GM18873 (cell line): ENCODE results near the gene SEPTIN5.
"Not testable (repeated sequence)": the region's sequence is repeated elsewhere in the genome, so short reads cannot be mapped to it uniquely, and the experiment has no call there.

Source experiments
- ATAC-seq: cut with Tn5 transposase; IDR thresholded peaks from one replicate; pipeline ENCODE4 v1.9.1; 2021; ENCODE audit warnings: mild to moderate bottlenecking, moderate library complexity, moderate number of reproducible peaks; ENCODE audit not compliant: unreplicated experiment, low FRiP score

SEPTIN5 gene

DNA sequence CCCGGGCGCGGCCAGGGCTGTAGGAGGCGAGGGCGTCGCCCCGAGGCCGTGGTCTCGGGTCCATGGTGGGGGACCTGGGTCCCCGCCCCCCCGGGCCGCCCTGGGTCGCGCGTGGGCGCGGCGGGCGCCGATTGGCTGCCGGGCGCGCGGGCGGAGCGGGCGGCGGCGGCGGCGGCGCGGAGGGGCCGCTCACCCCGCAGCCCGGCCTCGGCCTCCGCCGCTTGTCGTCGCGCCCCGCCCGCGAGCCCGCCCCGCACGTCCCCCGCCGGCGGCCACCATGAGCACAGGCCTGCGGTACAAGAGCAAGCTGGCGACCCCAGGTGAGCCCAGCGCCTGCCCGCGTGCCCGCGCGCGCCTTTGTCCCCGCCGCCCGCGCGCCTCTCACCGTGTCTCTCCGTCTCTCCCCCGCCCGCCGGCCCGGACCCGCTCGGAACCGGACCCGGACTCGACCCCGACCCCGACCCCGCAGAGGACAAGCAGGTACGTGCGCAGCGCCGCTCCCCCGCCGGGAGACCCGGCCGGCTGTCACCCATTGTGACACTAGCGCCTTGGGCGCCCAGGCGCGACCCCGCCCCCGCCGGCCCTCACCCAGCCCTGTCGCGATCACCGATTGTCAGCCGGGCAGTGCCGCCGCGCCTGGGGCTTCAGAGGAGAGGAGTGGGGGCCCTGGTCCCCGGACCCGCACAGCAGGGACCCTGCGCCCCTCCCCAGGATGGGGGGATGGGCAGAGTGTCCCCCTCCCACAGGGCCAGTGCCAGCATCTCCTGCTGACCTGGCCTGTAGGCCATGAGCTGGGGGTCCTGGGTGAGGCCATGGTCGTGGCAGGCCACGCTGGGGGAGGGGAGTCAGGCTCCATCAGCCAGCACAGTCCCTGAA lies at the start of gene SEPTIN5:
SEPTIN5 (plus strand) TSS at position 192 of the 876 bp plus-strand sequence; CDS start at position 278, 86 bp downstream.
- ATAC-seq, result no peak

DNA sequence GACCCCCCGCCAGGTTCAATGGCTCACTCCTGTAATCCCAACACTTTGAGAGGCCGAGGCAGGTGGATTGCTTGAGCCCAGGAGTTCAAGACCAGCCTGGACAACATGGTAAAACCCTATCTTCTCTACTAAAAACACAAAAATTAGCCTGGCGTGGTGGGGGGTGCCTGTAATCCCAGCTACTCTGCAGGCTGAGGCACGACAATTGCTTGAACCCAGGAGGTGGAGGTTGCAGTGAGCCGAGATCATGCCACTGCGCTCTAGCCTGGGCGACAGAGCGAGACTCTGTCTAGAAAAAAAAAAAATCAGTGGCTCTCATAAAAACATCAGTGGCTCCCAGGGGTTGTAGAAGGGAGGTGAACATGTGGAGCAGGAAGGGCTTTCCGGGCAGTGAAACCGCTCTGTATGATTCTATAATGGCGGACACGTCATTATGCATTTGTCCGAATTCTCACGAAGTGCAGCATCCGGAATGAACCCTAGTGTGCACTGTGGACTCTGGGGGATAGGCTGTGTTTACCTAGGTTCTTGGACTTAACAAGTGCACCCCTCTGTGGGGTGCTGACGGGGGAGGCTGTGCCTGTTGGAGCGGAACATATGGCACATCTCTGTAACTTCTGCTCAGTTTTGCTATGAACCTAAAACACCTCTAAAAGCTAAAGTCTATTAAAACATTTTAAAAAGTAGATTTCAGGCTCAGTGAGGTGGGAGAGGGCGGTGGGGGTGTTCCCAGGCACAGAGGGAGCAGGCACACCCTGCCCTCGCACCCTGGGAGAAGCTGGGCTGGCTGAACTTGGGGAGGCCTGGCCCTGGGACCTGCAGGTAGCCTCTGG lies 49.1 kb upstream of the SEPTIN5 start:
- no peak for ATAC-seq

DNA sequence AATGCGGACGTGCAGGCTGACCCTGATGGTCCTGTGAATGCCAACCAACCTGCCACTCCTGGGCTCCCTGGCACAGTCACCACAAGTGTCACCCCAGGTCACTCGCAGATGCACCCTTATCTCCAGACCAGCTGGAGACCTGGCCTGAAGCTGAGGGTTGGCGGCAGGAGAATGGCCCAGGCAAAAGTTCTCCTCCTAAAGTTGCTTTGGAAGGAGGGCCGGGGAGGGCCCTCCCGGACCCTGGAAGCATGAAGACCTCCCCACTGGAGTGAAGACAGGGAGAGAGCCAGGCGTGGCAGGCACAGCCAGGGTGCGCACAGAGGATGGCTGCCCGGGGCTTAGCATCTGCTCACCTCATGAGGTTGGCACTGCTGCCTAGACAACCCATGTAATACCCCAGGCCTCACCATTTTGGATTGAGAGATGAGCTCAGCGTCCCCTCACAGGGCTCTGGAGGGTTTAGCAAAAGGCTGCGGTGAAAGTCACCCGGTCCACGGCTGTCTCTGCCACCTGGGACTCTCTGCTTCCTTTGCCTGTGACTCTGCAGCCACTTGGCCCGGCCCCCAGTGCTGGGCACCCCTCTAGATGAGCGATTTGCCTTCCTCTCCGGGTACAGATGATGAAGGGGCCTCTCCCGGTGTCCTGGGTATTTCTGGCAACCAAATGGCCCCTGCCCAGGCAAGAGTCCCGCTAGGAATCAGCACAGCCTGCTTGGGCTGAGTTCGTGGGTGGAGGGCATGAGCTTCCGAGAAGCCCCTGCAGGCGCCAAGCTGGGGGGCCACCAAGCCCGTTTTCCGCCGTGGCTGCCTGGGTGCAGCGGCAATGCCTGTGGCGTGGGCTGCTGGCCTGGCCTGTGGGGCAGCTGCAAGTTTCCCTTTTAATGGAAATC lies 48.3 kb upstream of the SEPTIN5 start:
- no peak for ATAC-seq

DNA sequence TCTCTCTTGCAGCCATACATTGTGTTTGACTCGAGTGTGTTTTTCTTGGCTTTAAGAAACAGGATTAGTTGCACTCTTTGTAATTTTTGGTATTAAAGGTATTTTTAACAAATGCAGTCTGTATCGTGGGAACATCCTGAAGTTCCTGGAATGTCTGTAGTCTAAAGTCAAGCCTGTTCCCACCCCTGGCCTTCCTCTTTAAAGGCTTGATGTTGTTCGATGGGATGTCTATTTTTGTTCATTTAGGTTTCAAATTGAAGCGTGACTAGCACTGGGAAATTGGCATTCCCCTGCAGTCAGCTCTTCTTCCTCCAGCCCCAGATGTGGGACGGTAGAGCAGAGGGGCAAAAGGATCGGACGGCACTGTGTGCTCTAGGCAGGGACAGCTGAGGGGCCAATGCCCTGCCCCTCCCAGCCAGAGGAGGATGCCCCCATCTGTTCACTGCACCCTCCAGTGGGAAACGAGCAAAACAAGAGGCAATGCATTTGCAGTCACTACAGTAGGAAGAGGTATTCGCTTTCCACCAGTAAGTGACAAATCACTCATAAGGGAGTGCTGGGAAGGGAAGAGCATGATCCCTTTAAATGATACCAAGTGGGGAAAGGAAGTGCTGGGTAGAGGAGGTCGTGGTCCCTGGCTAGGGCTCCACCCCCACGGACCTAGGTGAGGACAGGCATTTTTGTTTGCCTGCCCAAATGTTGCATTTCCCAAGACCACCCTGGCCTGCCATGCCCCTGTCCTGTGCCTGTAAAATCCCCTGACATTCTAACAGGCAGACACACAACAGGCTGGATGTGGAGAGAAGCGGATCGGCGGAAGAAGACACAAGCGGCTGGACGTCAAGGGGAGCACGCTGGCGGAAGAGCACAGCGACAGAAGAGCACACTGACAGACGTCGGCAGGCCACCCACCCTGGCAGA lies 47.4 kb upstream of the SEPTIN5 start:
- no peak for ATAC-seq

DNA sequence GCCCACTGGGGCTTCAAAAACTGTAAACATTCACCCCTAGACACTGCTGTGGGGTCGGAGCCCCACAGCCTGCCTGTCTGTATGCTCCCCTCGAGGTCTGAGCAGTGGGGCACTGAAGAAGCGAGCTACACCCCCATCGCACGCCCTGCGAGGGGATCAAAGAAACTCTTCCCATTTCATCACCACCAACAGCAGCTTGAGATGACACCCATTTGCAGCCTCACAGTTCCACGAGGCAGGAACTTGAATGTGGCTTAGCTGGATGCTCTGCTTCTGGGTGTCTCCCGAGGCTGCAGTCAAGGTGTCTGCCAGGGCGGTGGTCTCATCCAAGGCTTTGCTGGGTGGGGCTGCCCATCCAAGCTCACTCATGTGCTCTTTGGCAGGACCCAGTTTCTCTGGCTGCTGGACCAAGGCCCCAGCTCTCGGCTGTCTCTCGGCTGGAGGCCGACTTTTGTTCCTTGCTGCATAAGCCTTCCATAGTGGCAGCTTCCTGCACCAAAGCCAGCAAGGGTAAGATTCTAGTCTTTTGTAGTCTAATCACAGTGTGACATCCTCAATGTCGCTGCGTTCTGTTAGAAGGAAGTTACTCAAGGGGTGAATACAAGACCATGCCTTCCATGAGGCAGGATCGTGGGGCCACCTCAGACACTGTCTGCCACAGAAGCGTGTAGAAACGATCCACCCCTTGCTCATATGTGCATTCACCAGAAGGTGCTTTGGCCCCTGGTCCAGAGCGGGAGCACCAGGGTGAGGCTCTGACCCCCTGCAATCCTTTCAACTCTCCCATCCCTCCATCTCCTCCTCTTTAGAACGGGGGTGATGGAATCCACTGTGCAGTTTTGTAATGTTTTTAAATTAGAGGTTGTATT lies 46.2 kb upstream of the SEPTIN5 start:
- ATAC-seq, result no peak

DNA sequence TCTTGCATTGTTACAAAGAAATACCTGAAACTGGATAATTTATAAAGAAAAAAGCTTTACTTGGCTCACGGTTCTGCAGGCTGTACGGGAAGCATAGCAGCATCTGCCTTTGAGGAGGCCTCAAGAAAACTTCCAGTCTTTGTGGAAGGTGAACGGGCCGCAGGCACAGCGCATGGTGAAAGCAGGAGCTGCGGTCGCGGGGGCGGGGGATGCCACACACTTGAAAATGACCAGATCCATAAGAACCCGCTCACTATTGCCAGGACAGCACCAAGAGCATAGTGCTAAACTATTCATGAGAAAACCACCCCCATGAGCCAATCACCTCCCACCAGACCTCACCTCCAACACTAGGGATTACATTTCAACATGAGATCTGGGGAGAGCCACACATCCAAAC lies 45.6 kb upstream of the SEPTIN5 start:
- no peak for ATAC-seq

DNA sequence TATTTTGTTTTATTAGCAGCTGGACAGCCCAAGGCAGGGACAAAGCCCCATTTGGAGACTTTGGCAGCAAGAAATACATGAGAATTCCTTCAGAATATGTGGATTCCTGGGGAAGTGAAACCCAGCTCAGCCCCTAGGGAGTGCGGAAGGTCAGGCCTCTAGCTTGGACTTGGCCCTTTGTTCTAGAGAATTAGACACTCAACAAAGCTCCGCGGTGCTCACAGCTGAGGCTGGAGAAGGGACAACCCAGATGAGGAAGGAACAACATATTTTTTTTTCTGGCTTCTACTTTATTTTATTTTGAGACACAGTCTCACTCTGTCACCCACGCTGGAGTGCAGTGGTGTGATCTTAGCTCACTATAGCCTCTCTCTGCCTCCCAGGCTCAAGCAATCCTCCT lies 44.7 kb upstream of the SEPTIN5 start:
- no peak for ATAC-seq

DNA sequence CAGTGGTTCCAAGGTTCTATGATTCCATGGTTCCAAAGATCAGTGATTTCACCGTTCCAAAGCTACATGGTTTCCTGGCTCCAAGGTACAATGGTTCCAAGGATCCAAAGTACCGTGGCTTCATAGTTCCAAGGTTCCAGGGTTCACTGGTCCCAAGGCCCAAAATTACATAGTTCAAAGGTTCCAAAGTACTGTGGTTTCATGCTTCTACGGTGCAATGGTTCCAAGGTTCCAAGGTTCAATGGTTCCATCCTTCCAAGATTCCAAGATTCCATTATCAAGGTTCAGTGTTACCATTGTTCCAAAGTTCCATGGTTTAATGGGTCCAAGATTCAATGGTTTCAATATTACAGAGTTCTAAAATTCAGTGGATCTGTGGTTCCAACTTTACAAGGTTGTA lies 43.0 kb upstream of the SEPTIN5 start:
- ATAC-seq, result no peak

DNA sequence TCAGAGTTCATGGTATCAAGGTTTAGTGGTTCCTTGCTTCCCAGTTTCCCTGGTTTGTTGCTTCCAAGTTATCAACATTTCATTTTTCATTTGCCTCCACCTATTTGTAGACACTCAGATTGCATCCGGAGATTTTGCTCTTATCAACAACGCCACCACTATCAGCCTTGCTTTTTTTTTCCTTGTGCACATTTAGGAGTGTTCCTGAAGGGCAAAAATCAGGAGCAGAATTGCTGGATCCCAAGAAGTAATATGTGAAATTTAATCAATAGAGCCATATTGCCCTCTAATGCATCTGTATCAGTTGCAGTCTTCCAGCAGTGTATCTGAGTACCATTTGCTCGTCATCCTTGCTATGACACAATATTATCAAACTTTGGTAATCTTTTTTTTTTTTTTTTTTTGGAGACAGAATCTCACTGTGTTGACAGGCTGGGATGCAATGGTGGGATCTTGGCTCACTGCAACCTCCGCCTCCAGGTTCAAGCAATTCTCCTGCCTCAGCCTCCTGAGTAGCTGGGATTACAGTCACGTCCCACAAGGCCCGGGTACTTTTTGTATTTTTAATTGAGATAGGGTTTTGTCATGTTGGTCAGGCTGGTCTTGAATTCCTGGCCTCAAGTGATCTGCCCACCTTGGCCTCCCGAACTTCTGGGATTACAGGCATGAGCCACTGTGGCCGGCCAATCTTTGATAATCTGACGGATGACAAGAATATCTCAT lies 42.1 kb upstream of the SEPTIN5 start:
- ATAC-seq, result no peak

DNA sequence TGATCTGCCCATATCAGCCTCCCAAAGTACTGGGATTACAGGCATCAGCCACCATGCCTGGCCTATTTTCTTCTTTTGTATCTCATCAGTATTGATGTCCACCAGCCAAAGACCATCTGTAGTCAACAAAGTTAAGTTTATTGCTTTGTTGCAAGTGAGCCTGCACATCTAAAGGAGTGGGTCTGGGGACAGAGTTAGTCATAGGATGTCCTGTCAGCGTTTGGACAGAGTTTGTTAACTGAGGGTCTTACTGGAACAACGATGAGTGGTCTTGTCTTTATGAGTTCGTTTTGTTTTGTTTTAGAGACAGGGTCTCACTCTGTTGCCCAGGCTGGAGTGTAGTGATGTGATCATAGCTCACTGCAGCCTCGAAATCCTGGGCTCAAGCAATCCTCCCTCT lies 40.6 kb upstream of the SEPTIN5 start:
- ATAC-seq, result no peak

DNA sequence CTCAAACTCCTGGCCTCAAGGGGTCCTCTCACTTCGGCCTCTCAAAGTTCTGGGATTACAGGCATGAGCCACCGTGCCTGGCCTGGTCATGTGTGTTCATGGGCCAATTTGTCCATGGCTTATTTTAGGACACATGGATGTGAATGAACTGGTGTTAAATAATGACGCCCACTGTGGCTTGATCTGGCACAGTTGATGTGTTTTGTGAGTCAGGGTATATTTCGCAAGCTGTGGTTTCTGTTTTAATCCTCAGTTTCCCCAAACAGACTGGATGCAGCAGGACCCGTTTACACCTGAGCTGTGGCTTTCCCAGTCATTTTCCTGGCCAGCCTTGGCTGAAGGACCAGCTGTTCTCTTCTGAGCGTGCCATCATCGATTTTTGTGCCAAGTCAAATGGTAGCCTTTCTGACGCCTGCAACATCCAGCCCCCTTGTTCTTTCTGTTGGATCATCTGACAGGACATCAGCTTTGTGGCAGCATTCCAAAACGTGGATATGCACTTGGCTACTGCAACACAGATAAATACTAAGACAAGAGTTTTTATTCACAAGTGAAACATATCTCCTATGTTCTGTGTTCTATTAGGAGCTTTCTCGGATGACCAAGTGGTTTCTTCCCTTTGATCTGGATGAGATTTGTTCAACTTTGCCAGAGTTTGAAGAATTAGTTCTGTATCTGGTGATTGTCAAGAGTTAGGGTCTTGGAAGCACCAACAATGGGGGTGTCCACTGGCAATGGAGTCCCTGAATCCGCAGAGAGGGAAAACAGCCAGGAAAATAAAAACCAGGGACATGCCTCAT lies 40.0 kb upstream of the SEPTIN5 start:
- no peak for ATAC-seq

DNA sequence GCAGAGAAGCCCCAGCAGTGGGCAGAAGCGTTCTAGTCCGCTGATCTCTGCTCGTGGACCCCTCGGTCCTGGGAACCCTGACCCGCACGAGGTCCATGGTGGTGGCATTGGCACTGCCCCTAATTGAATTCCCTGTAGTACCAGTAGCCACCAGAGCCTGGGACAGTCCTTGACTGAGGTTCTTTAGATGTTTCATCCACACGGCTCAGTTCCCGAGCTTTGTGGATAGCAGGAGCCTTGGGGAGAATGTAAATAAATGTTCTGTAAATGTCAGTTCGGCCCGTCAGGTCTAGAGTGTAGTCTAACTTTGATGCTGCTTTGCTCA lies 39.4 kb upstream of the SEPTIN5 start:
- ATAC-seq, result no peak

DNA sequence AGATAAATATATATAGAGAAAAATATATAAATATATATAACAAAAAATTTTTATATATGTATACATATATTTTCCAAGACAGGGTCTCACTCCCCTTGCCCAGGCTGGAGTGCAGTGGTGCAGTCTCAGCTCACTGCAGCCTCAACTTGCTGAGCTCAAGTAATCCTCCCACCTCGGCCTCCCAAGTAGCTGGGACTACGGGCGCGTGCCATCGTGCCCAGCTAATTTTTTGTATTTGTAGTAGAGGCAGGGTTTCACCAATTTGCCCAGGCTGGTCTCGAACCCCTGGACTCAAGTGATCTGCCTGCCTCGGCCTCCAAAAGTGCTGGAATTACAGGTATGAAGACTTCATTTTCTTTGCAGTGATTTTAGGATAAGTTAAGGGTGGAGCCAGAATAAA lies 38.9 kb upstream of the SEPTIN5 start:
- ATAC-seq, result no peak

DNA sequence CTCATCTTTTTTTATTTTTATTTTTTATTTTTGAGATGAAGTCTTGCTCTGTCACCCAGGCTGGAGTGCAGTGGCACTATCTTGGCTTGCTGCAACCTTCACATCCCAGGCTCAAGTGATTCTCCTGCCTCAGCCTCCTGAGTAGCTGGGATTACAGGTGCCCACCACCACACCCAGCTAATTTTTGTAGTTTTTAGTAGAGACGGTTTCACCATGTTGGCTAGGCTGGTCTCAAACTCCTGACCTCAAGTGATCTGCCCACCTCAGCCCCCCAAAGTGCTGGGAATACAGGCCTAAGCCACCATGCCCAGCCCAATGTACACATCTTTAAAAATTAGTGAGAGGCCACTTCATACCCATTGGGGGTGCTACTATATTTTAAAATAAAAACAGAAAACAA lies 37.9 kb upstream of the SEPTIN5 start:
- ATAC-seq, result not testable (repeated sequence)

DNA sequence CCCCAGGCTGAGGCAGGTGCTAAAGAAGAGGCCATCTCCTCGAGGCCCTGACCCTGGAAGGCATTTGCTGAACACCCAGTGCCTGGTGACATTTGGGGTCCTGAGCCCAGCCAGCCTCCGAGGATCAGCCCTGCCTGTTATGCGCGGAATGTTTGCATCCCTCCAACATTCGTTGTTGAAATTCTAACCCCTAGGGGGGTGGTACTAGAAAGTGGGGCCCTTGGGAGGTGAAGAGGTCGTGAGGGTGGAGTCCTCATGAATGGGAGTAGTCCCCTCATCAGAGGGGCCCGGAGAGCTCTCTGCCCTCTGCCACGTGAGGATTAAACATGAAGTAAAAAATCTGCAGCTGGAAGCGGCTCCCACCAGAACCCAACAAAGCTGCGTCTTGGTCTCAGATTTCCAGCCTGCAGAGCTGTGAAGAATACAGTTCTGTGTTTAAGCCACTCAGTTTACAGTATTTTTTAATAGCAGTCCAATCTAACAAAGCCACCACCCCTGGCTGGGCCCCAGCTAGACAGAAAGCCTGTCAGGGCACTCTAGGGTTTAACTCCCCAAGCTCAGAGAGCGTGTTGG lies 35.3 kb upstream of the SEPTIN5 start:
- ATAC-seq, result no peak

DNA sequence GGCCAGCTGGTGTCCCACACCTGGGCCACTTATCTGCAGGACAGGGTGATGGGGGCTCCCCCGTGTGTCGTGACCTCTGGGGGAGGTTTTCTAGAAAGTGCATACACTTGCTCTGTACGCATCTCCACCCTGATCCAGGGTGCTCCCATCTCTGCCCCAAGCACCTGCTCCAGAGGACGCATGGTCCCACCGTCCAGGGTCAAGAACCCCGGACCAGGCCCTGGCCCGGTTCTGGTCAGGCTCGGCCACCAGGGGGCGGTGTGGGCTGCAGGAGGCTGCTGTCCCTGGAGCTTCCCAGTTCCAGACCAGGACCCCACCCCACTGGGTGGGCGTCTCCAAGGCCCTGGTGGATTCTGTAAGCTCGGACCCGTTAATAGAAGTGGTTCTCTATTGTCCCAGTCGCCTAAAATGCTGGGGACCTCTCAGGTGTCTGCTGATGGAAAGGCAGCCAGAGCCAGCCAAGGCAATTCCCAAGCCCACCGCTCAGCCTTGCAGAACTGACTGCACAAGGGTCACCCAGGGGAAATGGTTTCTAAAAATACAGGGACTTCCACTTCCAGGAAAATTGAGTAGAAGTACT lies 34.7 kb upstream of the SEPTIN5 start:
- ATAC-seq, result no peak
